NCI-H2081 (cell line): ENCODE measurements around the gene COL5A2.

ENCODE experiments used
- DNase-seq, 2 experiments: peaks; one replicate each; lab custom pipeline; 2025; lab: John Stamatoyannopoulos, UW

Gene COL5A2

DNA sequence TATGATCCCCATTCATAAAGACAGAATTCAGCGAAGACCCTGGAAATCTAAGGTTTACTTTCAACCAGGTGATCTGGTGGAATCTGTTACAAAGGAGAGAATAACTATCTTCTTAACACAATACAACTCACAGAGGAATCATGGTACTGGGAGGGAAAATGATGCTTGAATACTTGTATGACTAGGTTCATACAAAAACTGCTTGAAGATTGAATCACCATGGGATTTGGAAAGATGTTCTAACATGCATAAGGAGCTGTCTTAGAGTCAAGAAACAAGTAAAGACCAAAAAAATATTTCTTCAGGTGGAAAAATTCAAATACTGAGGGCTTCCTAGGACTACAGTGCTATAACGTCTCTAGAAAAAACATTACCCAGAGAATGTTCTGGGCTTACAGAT lies 32.2 kb downstream of the COL5A2 start:
- no peak for DNase-seq

DNA sequence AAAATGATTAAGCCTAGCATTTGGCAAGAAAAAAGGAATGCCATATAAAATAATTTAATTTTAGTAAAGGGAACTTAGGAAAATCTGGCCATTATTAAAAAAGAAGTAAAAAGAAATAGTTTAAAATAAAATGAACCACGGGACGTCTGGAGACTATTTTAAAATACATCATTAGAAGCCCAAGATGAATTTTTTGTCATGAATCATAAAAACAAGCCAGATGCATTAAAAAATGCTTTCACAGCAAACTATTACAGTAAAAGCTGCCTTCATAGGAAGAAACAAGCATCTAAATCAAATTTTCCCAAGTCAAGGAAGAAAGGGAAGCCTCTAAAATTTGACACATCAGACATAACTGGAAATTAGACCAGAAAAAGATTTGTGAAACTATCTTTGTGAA lies 33.0 kb downstream of the COL5A2 start:
- no peak for DNase-seq

DNA sequence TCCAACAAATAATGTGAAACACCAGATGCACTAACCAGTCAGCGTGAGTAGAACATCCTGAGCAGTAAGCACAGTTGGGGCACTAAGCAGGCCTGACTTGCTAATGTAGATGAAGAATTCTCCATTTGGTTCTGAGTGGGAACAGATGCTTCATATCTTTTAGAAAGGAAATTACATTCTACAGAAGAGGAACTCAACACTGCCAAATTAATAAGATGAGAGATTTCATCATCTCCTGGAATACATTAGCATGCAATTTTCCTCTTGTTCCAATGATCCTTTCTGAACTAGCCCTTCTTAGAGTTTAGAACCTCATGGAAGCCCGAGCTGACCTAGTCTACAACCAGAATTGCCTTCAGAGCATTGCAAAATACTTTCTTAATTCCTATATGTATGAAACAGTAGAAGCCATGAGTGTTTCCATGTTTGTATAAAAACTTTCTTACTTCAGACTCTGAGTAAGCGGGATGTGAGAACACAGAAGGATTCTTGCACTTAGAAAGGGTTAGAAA lies 34.8 kb downstream of the COL5A2 start:
- no peak for DNase-seq

DNA sequence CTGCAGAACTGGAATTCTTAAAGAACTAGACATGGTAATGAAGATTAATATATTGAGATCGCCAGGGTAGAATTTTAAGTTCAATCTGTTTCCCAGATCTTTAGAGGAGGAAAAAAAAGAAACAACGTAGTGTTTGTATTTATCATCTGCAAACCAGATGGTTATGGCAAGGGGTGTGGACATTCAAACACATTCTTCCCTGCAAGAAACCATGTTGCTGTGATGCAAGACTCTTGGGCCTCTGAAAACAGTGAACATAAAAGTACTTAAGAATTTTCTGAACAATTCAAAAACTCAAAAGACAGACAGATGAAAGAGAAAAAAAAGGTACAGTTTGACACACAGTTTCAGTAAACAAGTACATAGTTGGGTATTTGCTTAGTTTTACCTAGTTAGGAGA lies 35.6 kb downstream of the COL5A2 start:
- DNase-seq: no peak

DNA sequence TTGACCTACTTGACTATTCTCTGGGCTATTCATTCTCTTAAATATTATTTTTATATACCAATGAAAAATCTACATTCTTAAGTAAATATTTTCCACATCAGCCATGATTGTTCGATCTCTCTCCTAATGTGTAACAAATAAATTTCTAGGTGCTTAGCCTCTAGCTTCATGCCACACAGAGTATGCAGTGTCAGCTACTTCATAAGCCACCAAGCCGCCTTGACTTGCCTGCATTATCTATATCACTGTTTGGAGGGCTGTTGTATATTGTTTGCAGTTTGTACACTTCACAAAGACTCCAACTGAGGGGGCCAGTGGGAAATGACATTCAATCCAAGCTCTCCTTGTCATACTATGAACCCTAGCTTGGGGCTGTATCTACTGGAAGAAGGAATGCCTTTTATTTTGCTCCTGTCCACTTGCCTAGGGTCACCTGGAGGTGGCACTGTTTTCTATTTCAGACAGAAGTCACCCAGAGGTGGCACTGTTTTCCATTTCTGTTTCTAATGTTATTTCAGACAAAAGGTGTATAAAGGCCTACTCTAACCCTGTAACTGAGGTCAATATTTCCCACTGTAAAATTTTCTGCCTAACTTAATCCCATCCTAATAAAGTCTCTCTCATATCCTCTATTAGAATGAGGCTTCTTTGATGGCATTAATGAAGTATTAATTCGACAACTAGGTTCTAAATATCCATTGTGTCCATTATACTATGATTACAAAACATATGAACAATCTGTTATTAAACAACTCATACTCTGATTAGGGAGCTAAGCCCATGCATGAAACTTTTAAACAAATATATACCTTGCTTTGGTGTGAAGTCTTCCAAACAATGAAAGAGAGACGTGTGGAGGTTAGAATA lies 36.4 kb downstream of the COL5A2 start:
- peak; percentile 16 to 44 for DNase-seq

DNA sequence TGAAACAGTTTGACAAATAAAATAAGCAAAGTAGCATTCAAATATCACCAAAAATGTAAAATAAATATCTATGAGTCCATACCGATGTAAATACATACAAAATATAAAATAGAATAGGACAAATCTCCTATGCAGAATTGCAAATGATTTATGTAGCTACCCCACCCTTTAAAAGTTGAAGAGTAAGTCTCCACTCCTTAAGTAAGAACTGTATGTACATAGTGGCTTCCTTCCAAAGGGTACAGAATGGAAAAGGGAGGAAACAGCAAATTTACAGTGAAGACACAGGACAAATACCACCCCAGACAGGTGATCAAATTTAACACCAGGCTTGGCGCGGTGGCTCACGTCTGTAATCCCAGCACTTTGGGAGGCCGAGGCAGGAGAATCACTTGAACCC lies 40.8 kb downstream of the COL5A2 start:
- DNase-seq: no peak

DNA sequence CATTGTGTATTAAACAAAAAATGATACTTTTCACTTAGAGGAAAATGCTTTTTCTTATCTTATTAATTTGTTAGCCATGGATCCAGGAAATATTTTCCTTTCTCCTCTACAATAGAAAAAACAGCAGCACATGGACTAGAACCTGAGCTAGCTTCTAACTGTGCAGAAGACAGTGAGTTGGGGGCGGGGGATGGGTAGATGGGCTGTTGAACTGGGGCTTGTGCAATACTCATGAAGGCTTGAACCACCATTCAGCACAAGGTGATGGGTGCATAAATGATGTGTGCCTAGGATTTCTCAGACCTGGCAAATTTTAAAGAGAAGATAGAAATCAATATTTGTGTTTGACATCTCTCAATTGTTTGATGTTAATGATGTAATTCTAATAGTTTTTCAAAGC lies 42.0 kb downstream of the COL5A2 start:
- no peak for DNase-seq

DNA sequence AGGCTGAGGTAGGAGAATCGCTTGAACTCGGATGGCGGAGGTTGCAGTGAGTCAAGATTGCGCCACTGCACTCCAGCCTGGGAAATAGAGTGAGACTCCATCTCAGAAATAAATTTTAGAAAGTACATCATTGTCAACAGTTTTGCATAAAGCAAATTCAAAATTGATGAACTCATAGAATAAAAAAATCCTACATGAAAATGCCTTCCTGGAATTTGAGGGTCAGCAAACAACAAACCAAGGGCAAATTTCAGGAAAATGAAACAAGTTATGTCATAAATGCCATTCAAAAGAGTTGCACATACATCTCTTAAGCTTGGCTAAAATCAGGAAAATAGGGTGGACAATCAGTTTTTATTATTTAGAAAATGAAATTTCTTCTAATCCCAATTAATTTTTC lies 45.1 kb downstream of the COL5A2 start:
- no peak for DNase-seq

DNA sequence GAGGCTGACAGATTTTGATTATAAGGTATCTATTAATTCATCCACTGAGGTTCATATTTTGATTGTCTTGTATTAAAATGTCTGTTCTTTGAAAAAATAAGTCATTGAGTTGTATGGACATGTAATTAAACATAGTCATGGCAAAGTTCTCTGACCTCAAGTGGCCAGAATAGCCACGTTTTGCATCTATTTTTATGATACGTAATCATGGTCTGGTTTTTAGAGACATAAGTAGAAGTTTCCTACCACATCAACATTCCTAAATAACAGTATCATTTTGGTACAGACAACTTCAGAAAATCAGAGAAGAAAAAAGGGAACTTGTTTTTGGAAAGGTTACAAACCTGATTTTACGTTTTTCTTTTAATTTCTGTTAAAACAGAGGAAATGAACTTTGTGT lies 47.6 kb downstream of the COL5A2 start:
- no peak for DNase-seq

DNA sequence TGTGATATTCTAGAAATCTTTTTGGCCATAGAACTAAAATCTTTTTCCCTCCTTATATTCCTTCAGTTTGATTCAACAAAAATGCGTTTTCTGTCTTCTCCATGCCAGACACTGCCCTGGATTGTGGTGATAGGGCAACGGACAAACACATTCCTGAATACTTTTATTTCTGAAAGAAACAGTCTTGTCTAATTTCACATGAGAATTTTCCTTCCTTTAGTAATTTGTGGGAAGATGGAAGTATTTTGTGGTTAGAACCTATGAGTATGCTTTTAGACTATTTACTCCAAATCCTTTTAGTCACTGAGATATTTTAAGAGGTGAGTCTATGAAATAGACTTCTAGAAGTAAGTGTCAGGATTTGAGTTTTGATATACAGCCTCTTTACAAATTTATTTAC lies 49.6 kb downstream of the COL5A2 start:
- DNase-seq: no peak

DNA sequence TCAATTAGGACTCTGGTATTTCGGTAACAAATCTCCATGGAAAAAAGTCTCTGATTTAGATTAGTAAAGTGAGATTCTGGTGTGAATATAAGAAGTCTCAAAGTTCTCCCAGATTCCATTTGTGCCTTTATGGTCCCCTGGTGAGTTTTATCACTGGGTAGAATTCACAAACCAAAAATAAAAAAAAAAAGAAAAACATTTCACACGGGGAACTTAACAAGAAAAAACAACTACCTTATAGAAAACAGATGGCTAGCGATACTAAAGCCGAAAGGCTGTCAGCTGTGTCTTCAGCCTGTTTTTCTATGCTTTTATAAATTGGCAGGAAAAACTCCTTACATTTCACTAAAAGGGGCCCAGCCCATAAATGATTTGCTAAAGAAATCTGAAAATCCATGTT lies 50.6 kb downstream of the COL5A2 start:
- no peak for DNase-seq

DNA sequence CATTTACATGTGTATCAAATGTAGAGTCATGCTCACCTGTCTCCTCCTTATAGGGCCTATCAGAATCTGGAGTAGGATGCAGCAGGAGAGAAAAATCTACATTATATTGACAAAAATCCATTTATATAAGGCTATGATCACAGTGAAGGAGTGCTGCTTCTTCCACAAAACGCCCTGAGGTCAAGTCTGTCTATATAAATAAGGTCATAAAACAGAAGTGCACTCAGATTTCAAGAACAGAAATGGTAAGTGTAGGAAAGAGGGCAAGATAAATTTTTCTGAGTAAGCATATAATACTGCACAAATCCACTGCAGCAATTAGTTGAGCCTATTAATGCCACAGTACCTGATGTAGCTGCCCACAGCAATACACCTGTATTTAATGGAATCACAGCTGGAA lies 51.8 kb downstream of the COL5A2 start:
- DNase-seq: peak in 1 of 2 experiments; percentile 91

DNA sequence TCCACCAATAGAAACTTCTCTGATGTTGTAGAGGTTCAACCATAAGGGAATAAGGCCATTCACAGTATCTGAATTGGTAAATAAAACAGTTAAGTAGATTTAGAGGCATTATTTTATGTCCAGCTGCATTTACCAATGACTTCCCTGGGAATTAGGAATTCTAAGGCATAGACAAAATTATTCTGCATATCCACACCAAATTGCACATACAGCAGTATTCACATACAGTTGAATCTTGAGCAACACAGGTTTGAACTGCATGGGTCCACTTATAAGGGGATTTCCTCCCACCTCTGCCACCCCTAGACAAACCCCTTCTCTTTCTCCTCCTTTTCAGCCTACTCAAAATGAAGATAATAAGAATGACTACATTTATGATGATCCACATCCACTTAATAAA lies 54.4 kb downstream of the COL5A2 start:
- no peak for DNase-seq

DNA sequence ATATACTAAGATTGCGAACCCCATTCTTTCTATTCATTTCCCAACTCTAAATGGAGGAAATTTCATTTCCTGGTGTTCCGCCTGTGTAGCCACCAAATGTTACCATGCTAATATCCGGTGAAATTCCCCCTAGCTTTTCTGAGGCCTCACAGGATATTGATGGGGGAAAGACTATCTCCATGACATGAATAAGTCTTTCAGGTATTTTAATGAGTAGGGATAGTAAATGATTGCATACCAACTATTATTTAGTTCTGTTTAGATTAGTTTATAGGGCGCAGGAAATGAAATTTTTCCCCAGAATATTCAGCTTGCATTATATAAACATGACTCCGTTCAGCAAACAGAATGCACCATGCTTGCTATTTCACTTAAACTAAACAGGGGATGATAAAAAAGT lies 55.4 kb downstream of the COL5A2 start:
- DNase-seq: no peak

DNA sequence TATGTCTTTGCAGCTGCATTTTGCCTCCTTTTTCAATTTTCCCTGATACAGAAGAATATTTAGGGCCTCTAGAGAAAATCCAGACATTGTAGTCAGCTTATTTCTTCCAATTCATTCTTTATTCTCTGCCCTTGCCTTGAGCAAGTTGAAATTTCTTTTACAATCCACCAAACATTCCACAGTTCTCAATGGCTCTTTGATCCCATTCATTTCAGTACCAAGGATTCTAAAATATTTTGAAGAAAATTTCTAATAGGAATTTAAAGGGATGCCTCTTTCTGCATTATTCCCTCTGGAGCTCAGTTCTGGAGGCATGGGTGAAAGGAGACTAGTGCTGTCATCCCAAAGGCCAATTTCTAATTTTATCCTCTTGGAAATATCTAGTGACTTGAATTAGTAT lies 61.2 kb downstream of the COL5A2 start:
- DNase-seq: no peak

DNA sequence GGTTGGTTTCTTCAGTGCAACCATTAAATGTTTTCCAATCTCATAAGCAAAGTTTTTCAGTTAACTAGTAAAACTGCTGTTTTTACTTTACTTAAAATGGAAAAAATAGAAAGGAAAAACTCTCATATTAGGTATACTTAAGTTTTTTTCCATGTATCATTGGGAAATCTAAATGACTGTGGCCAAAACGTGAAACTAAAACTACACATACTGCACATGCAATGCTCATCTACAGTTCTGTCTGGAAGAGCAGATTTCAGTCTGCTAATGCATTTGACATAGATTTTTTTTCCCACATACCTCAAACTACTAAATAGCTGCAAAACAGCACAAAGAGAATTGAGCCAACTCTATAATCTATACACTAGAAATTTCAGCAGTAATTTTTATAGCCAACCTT lies 62.6 kb downstream of the COL5A2 start:
- no peak for DNase-seq

DNA sequence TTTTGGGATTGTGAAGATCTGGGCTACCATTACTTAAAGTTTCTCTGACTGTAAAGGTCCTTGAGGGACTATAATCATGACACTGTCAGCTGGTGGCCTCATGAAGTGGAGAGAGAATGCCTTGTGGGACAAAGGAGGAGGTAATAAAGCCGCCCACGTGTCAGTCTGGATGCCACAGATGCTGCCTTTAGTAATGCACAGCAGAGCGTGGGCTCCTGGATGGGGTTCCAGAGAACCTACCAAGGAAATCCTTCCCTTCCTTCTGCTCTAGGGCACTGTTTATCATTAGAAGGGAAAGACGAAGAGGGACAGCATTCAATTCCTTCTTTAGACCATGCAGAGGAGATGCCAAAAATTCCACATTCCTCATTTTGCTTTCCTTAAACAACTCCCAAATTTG lies 63.5 kb downstream of the COL5A2 start:
- no peak for DNase-seq

DNA sequence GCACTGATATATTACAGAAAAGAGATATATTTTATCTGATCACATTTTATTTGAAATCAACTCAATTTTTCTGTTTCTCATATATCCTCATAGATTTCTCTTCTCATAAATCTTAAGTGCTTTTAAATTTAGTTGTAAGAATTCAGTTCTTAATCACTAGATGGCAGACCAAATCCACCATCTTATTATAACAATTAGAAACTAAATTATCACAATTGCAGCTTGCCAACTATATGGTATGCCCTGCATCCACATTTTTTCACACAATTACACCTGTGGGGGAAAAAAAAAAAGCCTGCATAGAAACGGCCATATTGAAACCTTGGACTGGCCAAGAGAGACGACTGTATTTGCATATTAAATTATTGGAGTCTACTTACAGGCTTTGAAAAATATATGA lies 64.4 kb downstream of the COL5A2 start:
- DNase-seq: peak in 1 of 2 experiments; percentile 4

DNA sequence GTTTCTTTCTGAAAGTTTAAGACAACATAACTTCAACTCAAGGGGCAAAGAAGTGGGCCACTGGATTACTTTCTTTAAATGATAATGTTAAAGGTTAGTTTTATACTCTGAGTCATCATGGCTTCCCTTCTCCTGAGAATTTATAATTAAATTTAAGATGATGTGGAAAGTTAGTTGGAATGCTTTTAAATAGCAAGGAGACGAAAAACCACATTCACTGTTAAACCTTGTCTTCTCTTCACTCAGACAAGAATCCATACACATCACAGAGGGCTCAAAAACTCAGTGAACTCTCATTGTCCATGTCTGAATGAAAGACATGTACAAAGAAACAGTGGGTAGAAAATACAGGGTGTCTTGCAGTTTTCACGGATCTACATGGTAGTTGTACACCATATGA lies 65.6 kb downstream of the COL5A2 start:
- no peak for DNase-seq

DNA sequence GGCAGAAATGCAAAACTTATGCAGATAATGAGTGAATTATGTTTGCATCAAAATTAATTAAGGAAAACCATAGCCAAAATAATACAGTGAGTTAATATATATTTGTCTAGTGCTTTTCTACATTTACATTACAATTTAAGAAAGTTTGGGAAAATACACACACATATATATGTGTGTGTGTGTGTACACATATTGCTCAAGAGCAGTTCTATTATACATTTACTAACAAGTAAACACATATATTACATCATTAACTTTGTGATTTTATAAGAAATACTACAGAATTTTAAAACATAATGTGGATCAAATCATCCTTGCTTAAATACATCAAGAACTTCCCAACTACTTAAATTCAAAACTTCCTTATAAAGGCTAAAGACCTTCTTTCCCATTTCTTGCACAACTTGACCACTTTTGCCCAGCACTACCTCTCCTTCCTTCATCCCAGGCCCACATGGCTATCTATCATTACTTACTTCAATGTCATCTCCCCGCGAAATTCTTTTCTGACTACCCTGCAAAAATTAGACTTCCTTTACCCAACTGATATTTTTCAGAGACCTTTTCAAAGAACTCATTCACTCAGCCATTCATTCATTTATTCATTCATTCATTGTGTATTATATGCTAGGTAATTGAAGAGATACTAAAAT lies 68.4 kb downstream of the COL5A2 start:
- no peak for DNase-seq

DNA sequence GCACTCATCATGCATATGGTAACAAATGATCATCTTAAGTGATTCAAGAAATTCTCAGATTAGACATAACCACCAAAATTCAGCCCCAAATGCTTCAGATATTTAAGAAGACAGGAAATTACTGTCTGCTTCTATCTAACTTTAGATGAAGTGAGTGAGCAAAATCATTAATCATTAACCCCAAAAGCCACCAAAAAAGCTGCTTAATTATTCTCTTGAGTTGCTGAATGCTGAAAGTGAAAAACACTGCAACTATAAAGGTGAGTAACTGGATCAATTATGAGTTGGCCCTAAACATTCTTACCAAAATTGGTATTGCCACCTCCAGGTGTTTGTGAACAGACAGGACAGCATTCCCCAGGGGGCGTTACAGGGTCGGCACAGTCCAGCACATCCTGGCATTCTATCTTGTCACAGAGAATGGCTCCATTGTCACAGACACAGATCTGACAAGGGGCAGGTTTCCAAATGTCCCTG lies 69.6 kb downstream of the COL5A2 start:
- no peak for DNase-seq

DNA sequence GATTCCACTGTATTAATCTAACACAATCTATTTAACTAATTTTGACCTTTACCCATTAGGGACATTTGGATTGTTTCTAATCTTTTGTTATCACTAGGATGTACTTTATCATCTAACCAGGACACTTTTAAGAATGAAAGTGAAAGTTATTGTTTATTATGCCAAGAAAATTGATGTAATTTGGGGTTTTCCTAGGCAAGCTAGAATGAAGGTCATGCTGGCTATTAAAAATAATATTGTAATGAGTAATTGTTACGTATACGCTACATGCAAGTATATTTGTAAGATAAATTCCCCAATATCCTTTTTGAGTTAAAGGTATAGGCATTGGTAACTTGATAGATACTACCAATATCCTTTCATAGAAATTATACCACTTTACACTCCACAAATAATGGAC lies 74.6 kb downstream of the COL5A2 start:
- DNase-seq: no peak

DNA sequence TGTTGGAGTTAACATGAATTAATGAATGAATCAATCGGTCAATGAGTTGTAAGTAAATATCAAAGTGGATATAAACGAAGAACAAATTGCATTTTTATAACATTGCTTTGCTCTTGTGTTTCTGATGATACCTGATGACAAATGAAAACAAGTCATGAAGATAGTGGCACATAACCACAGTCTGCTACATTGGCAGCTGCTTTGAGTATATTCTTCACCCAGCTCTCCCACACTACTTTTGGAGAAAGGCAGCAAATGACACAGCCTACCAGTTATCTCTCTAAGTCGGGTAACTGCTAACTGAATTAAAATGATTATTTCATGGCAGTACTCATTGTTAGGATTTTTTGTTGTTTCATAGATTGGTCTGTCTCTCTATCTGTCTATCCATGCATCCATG lies 76.8 kb downstream of the COL5A2 start:
- DNase-seq: no peak
